ENCODE results near the gene ACER2. TPM values are rescaled to one million over a fixed set of nuclear protein-coding genes. Genes with fewer than 3 reads are reported as not detected.

Gene ACER2
- total RNA-seq, 4 donors from 2014 or later = 29.4 to 46.7 (median 32.5) TPM

- no peak for TF ChIP-seq CTCF (IDR thresholded peaks at IDR 0.05; ENCODE audit: low read depth)
These were observed 61.8 kb downstream of the ACER2 start for GRCh38 chr9:19470567-19470966.

- no peak for TF ChIP-seq CTCF (IDR thresholded peaks at IDR 0.05; ENCODE audit: low read depth)
These were observed 62.3 kb downstream of the ACER2 start for GRCh38 chr9:19470981-19471650.

- TF ChIP-seq CTCF (IDR thresholded peaks at IDR 0.05; ENCODE audit: low read depth) = no peak
These were observed 63.2 kb downstream of the ACER2 start for GRCh38 chr9:19471737-19472648.

DNA sequence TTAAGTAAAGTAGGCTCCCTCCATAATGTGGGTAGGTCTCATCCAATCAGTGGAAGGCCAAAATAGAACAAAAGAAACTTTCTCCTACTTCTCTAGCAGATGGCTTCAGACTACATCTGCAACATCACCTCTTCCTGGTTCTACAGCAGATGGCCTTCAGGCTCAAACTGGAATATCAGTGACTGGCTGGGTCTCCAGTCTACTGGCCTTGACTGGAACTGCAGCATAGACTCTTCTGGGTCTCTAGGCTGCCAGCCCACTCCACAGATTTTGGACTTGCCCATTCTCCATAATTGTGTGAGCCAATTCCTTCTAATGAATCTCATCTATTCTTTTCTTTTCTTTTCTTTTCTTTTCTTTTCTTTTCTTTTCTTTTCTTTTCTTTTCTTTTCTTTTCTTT, 64.8 kb downstream of the ACER2 start:
- TF ChIP-seq CTCF (IDR thresholded peaks at IDR 0.05; ENCODE audit: low read depth) = no peak

- no peak for TF ChIP-seq CTCF (IDR thresholded peaks at IDR 0.05; ENCODE audit: low read depth)
These were observed 71.1 kb downstream of the ACER2 start for GRCh38 chr9:19479874-19480273.

DNA sequence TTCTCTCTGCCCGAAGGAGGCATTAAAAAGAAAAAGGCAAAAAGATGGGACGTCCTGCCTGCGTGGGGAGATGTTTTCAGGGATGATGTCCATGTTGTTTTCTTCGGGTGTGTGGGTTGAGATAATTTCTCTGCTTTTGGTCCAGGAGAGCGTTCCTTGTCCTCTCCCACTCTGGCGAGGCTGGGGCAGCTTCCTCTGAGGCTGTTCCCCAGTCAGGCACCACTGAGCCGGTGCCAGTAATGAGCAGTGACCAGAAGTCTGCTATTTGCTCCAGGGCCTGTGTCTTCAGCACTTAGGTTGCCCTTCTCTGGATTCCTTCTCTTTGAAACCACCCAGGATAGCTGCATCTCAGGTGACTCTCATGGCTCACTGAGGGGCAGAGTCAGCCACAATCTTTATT, 71.5 kb downstream of the ACER2 start:
- TF ChIP-seq CTCF (IDR thresholded peaks at IDR 0.05; ENCODE audit: low read depth) = no peak

DNA sequence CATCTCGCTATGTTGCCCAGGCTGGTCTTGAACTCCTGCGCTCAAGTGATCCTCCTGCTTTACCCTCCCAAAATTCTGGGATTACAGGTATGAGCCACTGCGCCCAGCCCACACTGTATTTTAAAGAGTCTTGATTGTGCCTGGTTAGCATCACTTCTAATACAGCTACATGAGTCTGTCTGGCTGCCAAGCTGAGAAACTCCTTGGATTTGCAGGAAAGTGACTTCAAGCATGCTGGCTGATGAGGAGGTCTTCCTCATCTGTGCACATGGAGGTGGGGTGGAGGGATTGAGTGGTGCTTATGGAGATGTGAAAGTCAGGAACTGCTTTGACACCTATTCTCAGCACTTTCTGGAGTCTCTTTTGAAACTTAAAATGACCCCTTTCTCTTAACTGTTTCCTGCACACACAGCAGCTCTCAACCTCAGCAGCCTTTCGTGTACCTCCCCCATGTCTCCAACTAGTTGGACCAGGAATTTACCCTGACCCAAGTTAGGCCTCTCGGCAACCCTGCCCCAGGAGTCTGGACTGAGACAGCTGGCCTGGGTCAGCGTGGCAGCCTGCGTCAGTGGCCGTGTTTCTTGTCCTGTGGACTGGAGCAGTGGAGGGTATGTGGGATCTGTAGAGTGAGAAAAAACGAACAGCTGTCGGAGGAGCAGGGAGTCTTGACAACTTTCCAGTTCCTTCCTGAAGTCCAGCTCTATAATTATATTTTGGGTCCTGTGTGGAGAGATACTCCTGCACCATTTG, 72.5 kb downstream of the ACER2 start:
- TF ChIP-seq CTCF (IDR thresholded peaks at IDR 0.05; ENCODE audit: low read depth) = no peak

All from subcutaneous adipose tissue (tissue), 4 donors.